Stimulated activated CD4-positive, alpha-beta T cell treated with anti-CD3 and anti-CD28 coated beads, Interleukin-1b, Interleukin-23, amount 100 ng/mL, for 1 hour (primary cell): ENCODE results near the gene TNNI3.
"Not testable (repeated sequence)": the region's sequence is repeated elsewhere in the genome, so short reads cannot be mapped to it uniquely, and the experiment has no call there.

Source experiments
- DNase-seq, 2 donors: peaks; one replicate each; pipeline ENCODE4 v3.0.0-alpha.2; 2020; ENCODE audit warnings: low read depth in 2 of 2

TNNI3 gene

GRCh38 chr19:55173186-55173713, 15.7 kb upstream of the TNNI3 start:
- no peak for DNase-seq

- DNase-seq: no peak
Measured at GRCh38 chr19:55172741-55173140, 15.2 kb upstream of the TNNI3 start.

GRCh38 chr19:55172318-55172717, 14.8 kb upstream of the TNNI3 start:
- not testable (repeated sequence) for DNase-seq

GRCh38 chr19:55171440-55171839, 13.9 kb upstream of the TNNI3 start:
- no peak for DNase-seq

GRCh38 chr19:55169136-55169535, 11.6 kb upstream of the TNNI3 start:
- no peak for DNase-seq

- DNase-seq: peak in 1 of 2 donors; percentile 54
Measured at GRCh38 chr19:55166530-55167268, 9.2 kb upstream of the TNNI3 start, which contains the start of gene DNAAF3. DNAAF3 (minus strand) TSS chr19:55166613; CDS start chr19:55166413, 200 bp downstream.

- no peak for DNase-seq
Measured at GRCh38 chr19:55165952-55166529, 8.5 kb upstream of the TNNI3 start.

GRCh38 chr19:55161571-55162322, 4.2 kb upstream of the TNNI3 start:
- DNase-seq: no peak

- no peak for DNase-seq
Measured at GRCh38 chr19:55160986-55161365, 3.4 kb upstream of the TNNI3 start.

- DNase-seq: peak; percentile 63 to 80
Measured at GRCh38 chr19:55160128-55160985, 2.8 kb upstream of the TNNI3 start.

GRCh38 chr19:55158848-55159749, 1.6 kb upstream of the TNNI3 start:
- DNase-seq: no peak

- no peak for DNase-seq
Measured at GRCh38 chr19:55158423-55158822, 891 bp upstream of the TNNI3 start.

- peak in 1 of 2 donors; percentile 25 for DNase-seq
Measured at GRCh38 chr19:55156202-55157063, 1.1 kb downstream of the TNNI3 start.

GRCh38 chr19:55155784-55156183, 1.7 kb downstream of the TNNI3 start:
- DNase-seq: not testable (repeated sequence)

- DNase-seq: no peak
Measured at GRCh38 chr19:55153652-55154264, 3.8 kb downstream of the TNNI3 start.

GRCh38 chr19:55152017-55152416, 5.5 kb downstream of the TNNI3 start:
- no peak for DNase-seq

GRCh38 chr19:55149078-55150003, 8.2 kb downstream of the TNNI3 start, which contains the start of gene TNNT1:
TNNT1 (minus strand) TSS chr19:55149206; CDS start chr19:55147157, 2,049 bp downstream.
- no peak for DNase-seq
